SK-N-SH (cell line): ENCODE measurements around the gene PSMB1. TPM values are rescaled to one million over a fixed set of nuclear protein-coding genes. Genes with fewer than 3 reads are reported as not detected.

Source experiments
- CTCF ChIA-PET: fragments of 300-600, 350-600 bp; formaldehyde crosslinking; extraction: SDS; loops from one replicate; lab custom pipeline; 2021; lab: Yijun Ruan, JAX
- POLR2A ChIA-PET: fragments of 350-600 bp; sonication (Branson Sonifier 250); formaldehyde crosslinking; extraction: SDS; loops from one replicate; lab custom pipeline; 2020; ENCODE audit warnings: antibody characterized with exemption, inconsistent platforms; lab: Yijun Ruan, JAX
- DNase-seq: peaks from one replicate; pipeline ENCODE4 v3.0.0; 2012
- H2AFZ ChIP-seq: fragments of 200-600 bp; sonication (generic); 2 replicates; pipeline ENCODE4 v1.8.1; 2016; ENCODE audit warnings: antibody characterized with exemption, mild to moderate bottlenecking, low read depth
- H3F3A ChIP-seq: fragments of 200-600 bp; sonication (generic); replicated peaks from 2 replicates; pipeline ENCODE3; 2016; ENCODE audit warnings: antibody characterized with exemption, mild to moderate bottlenecking; ENCODE audit not compliant: insufficient read depth
- H3K27ac ChIP-seq, 2 experiments: fragments of 200-500 bp in 1 of 2; fragments of 200-600 bp in 1 of 2; sonication (Bioruptor generic) in 1 of 2; sonication (generic), shearing (Covaris generic) in 1 of 2; 2 replicates each; pipeline versions ENCODE4 v1.5.1 to v1.6.1; 2014 to 2016; ENCODE audit warnings: low read depth in 2 of 2, inconsistent platforms in 1 of 2, low read length in 1 of 2, mild to moderate bottlenecking in 1 of 2, mixed read lengths in 1 of 2
- H3K27me3 ChIP-seq: fragments of 200-600 bp; sonication (generic), shearing (Covaris generic); 2 replicates; pipeline ENCODE4 v1.6.1; 2016; ENCODE audit warnings: mixed run types; ENCODE audit not compliant: insufficient read depth
- H3K36me3 ChIP-seq, 2 experiments: fragments of 200-500 bp in 1 of 2; fragments of 200-600 bp in 1 of 2; sonication (Bioruptor generic) in 1 of 2; sonication (generic) in 1 of 2; replicated peaks in 1 of 2; 2 replicates each; pipeline versions ENCODE3 to v1.5.1; 2014 to 2016; ENCODE audit warnings: low read length in 1 of 2, mild to moderate bottlenecking in 1 of 2; ENCODE audit not compliant: insufficient read depth in 2 of 2, control insufficient read depth in 1 of 2
- H3K4me1 ChIP-seq, 2 experiments: fragments of 200-500 bp in 1 of 2; fragments of 200-600 bp in 1 of 2; sonication (Bioruptor generic) in 1 of 2; sonication (generic), shearing (Covaris generic) in 1 of 2; 2 replicates each; pipeline versions ENCODE4 v1.5.1 to v1.6.1; 2014 to 2016; ENCODE audit warnings: low read depth in 1 of 2, low read length in 1 of 2, mixed run types in 1 of 2; ENCODE audit not compliant: insufficient read depth in 2 of 2, control insufficient read depth in 1 of 2
- H3K4me2 ChIP-seq: fragments of 200-600 bp; sonication (generic), shearing (Covaris generic); 2 replicates; pipeline ENCODE4 v1.6.1; 2017; ENCODE audit warnings: mixed run types
- H3K4me3 ChIP-seq, 2 experiments: fragments of 200-500 bp in 1 of 2; fragments of 200-600 bp in 1 of 2; sonication (Bioruptor generic) in 1 of 2; sonication (generic), shearing (Covaris generic) in 1 of 2; 2 replicates each; pipeline versions ENCODE4 v1.5.1 to v1.8.1; 2014 to 2016; ENCODE audit warnings: low read depth in 2 of 2, inconsistent platforms in 1 of 2, low read length in 1 of 2, mild to moderate bottlenecking in 1 of 2, mixed read lengths in 1 of 2, moderate library complexity in 1 of 2
- H3K79me2 ChIP-seq: fragments of 200-600 bp; sonication (generic); 2 replicates; pipeline ENCODE4 v1.8.1; 2017; ENCODE audit warnings: mild to moderate bottlenecking; ENCODE audit not compliant: insufficient read depth
- H3K9ac ChIP-seq: fragments of 200-600 bp; sonication (generic); 2 replicates; pipeline ENCODE4 v1.6.1; 2017; ENCODE audit warnings: mixed run types
- H3K9me2 ChIP-seq: fragments of 200-600 bp; sonication (generic); 2 replicates; pipeline ENCODE4 v1.6.1; 2017; ENCODE audit warnings: mixed run types
- H3K9me3 ChIP-seq: fragments of 200-600 bp; sonication (generic); 2 replicates; pipeline ENCODE4 v1.6.1; 2017; ENCODE audit warnings: mixed run types, mild to moderate bottlenecking, moderate library complexity
- H4K20me1 ChIP-seq: fragments of 200-600 bp; sonication (generic); 2 replicates; pipeline ENCODE4 v1.6.1; 2017; ENCODE audit warnings: mild to moderate bottlenecking, mixed run types; ENCODE audit not compliant: insufficient read depth
- CHD2 ChIP-seq: fragments of 150-350 bp; IDR thresholded peaks from 2 replicates; pipeline ENCODE4 v1.6.1; 2018; ENCODE audit warnings: low read length; ENCODE audit not compliant: partially characterized antibody
- EP300 ChIP-seq, 2 experiments: IDR thresholded peaks; 2 replicates each; pipeline versions ENCODE4 v1.4.0 to v1.6.1; 2012; ENCODE audit warnings: borderline replicate concordance in 1 of 2, low read depth in 1 of 2, low read length in 1 of 2
- EZH2phosphoT487 ChIP-seq: fragments of 200-600 bp; sonication (generic); IDR thresholded peaks from 2 replicates; pipeline ENCODE4 v1.6.1; 2017; ENCODE audit warnings: low read depth, mixed run types, mild to moderate bottlenecking, antibody characterized with exemption, moderate library complexity, borderline replicate concordance
- FOSL2 ChIP-seq: IDR thresholded peaks from 2 replicates; pipeline ENCODE4 v1.4.0; 2012; ENCODE audit warnings: low read depth, mild to moderate bottlenecking, moderate library complexity, borderline replicate concordance
- JUND ChIP-seq: IDR thresholded peaks from 2 replicates; pipeline ENCODE4 v1.4.0; 2012
- MAX ChIP-seq: IDR thresholded peaks from 2 replicates; pipeline ENCODE4 v1.4.0; 2012; ENCODE audit warnings: low read depth
- MXI1 ChIP-seq: IDR thresholded peaks from 2 replicates; pipeline ENCODE4 v1.6.1; 2012; ENCODE audit warnings: mild to moderate bottlenecking, low read depth, low read length, improper control_type of control experiment
- PBX3 ChIP-seq: IDR thresholded peaks from 2 replicates; pipeline ENCODE4; 2012
- POLR2AphosphoS5 ChIP-seq: IDR thresholded peaks from 2 replicates; pipeline ENCODE4 v1.6.1; 2012; ENCODE audit warnings: low read depth, low read length
- RAD21 ChIP-seq: IDR thresholded peaks from 2 replicates; pipeline ENCODE4 v1.6.1; 2012; ENCODE audit warnings: mild to moderate bottlenecking, low read length
- RCOR1 ChIP-seq: fragments of 150-350 bp; IDR thresholded peaks from 2 replicates; pipeline ENCODE4 v1.6.1; 2017; ENCODE audit warnings: antibody characterized with exemption, low read length
- RFX5 ChIP-seq: IDR thresholded peaks from 2 replicates; pipeline ENCODE4 v1.6.1; 2012; ENCODE audit warnings: mild to moderate bottlenecking, improper control_type of control experiment, low read length
- RXRA ChIP-seq: IDR thresholded peaks from 2 replicates; pipeline ENCODE4 v1.4.0; 2012; ENCODE audit warnings: low read depth, mild to moderate bottlenecking, borderline replicate concordance
- SIN3A ChIP-seq: IDR thresholded peaks from 2 replicates; pipeline ENCODE4 v1.6.1; 2012; ENCODE audit warnings: low read depth, mild to moderate bottlenecking, low read length, moderate library complexity, borderline replicate concordance
- SMC3 ChIP-seq: IDR thresholded peaks from 2 replicates; pipeline ENCODE4 v1.6.1; 2012; ENCODE audit warnings: low read depth, low read length, improper control_type of control experiment
- TAF1 ChIP-seq: IDR thresholded peaks from 2 replicates; pipeline ENCODE4 v1.6.1; 2012; ENCODE audit warnings: low read depth, mild to moderate bottlenecking, low read length, moderate library complexity, borderline replicate concordance
- USF2 ChIP-seq: fragments of 150-350 bp; IDR thresholded peaks from 2 replicates; pipeline ENCODE4 v1.6.1; 2017; ENCODE audit warnings: antibody characterized with exemption, low read length, low read depth, borderline replicate concordance
- ZBTB33 ChIP-seq: IDR thresholded peaks from 2 replicates; pipeline ENCODE4 v1.4.0; 2012; ENCODE audit warnings: low read depth, borderline replicate concordance
- WGBS: methylation state at CpG from one replicate; pipeline ENCODE4 v1.1.6; 2017; ENCODE audit warnings: low lambda C conversion rate; 5-methylcytosine and 5-hydroxymethylcytosine counted together
- polyA plus RNA-seq, 3 experiments: library from polyadenylated mRNA; depleted of rRNA; stranded (reverse); fragments of >200 nt; gene quantifications; 2 replicates each; pipeline ENCODE4 v1.2.3, GENCODE V29; 2012

Gene PSMB1
- polyA plus RNA-seq, 1 of the 3 experiments (the other 2 are of a cell fraction): 588 TPM

- CTCF ChIA-PET: interaction anchor here (1.8 to 4.9 kb wide), 2 partner anchors 681 to 722 kb away, joined by 6 to 21 read pairs; no protein-coding TSS in a partner anchor
- H3K27me3 ChIP-seq: no peaks in the 10 kb centered on the region
- TF ChIP-seq CHD2: no peak
- no peak for TF ChIP-seq POLR2AphosphoS5
- TF ChIP-seq RAD21: no peak
- TF ChIP-seq MAX: no peak
- TF ChIP-seq RCOR1: no peak
- no peak for TF ChIP-seq PBX3
- TF ChIP-seq TAF1: no peak
- TF ChIP-seq USF2: no peak
- no peak for TF ChIP-seq ZBTB33
- TF ChIP-seq, all 33 proteins: peak for 0
These were observed 40.9 kb downstream of the PSMB1 start for GRCh38 chr6:170512249-170512648.

GRCh38 chr6:170510631-170511030, 42.5 kb downstream of the PSMB1 start:
- no peak overlapping the region for H2AFZ ChIP-seq
- H3K36me3 ChIP-seq: no peaks in the 10 kb centered on the region
- no peak overlapping the region for H3K9ac ChIP-seq
- H3K4me1 ChIP-seq: no peaks in the 10 kb centered on the region
- 91% methylated on average over 20 of the region's 20 CpGs for WGBS
- no peaks in the 10 kb centered on the region for H3K9me2 ChIP-seq
- H3K27ac ChIP-seq: no peak overlapping the region
- no peak overlapping the region for H3K4me2 ChIP-seq
- TF ChIP-seq MAX (no peak), SMC3 (no peak), SIN3A (no peak), EZH2phosphoT487 (no peak), EP300 (IDR thresholded peaks at IDR 0.05; ENCODE audit: borderline replicate concordance in 1 of 2, low read depth in 1 of 2, low read length in 1 of 2) (no peak), RXRA (no peak), USF2 (no peak), RFX5 (no peak), FOSL2 (no peak), MXI1 (no peak), RCOR1 (no peak), JUND (no peak)
- H3K4me3 ChIP-seq: no peak overlapping the region
- no peak for DNase-seq
- CTCF ChIA-PET: interaction anchor here (1.0 to 4.9 kb wide), 3 partner anchors 18 to 721 kb away, joined by 4 to 21 read pairs (median 6); no protein-coding TSS in a partner anchor
- peaks cover 3% of the 10 kb centered on the region; the same call in 1 of the 2 replicates for H3K9me3 ChIP-seq
- POLR2A ChIA-PET: no interaction called here
- no peaks in the 10 kb centered on the region for H4K20me1 ChIP-seq
- no peaks in the 10 kb centered on the region for H3K27me3 ChIP-seq
- no peaks in the 10 kb centered on the region for H3F3A ChIP-seq
- no peaks in the 10 kb centered on the region for H3K79me2 ChIP-seq

More at GRCh38 chr6:170512249-170512648, 40.9 kb downstream of the PSMB1 start:
- DNase-seq: no peak
- no peaks in the 10 kb centered on the region for H3K36me3 ChIP-seq
- no peaks in the 10 kb centered on the region for H3K9me2 ChIP-seq
- POLR2A ChIA-PET: no interaction called here
- no peak overlapping the region for H3K4me3 ChIP-seq
- H3K4me1 ChIP-seq: no peaks in the 10 kb centered on the region
- H3K9me3 ChIP-seq: peaks cover 3% of the 10 kb centered on the region; the same call in 1 of the 2 replicates
- H3K79me2 ChIP-seq: no peaks in the 10 kb centered on the region
- no peaks in the 10 kb centered on the region for H3F3A ChIP-seq
- H4K20me1 ChIP-seq: no peaks in the 10 kb centered on the region
- H3K27ac ChIP-seq: no peak overlapping the region
- no peak overlapping the region for H3K9ac ChIP-seq
- no peak overlapping the region for H3K4me2 ChIP-seq
- 63% methylated on average over 4 of the region's 4 CpGs for WGBS
- no peak overlapping the region for H2AFZ ChIP-seq
